ENCODE measurements around the gene CNDP2.

DNA sequence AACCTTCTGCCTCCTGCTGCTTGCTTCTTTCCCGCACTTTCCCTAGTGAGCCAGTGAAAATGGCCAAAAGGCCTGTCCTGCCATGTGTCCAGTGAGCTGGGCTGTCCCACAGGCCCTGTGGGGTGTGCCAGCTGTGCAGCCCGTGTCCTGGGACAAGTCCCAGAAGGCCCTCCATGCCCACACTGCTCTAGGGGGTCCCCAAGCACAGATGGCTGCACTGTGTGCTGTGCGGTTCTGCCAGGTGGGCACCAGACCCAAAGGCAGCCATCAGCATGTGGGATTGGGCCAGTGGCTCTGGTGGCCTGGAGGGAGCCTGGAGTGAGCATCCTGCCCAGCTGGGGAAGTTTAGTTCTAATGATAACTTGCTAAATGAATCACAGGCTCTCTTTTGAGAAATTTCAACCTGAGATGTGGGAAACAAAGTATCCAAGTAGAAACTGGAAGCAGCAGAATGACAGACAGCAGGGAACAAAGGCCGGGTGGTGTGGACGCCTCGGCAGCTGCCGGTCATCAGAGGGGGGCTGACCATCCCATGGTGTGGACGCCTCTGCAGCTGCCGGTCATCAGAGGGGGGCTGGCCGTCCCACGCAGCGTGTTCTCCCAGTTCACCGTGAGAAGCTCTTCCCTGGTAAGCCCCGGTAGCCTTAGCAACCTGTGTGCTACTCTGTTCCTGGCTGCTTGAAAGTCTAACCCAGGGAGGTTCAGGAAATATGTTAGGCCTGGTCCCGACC is 9.9 kb upstream of the CNDP2 start:
- TF ChIP-seq CTCF (IDR thresholded peaks at IDR 0.05) (no peak), POLR2AphosphoS5 (IDR thresholded peaks at IDR 0.05; ENCODE audit: low read depth, low read length) (no peak), REST (IDR thresholded peaks at IDR 0.05; ENCODE audit: insufficient read depth in 1 of 2, low read depth in 2 of 2, low read length in 1 of 2) (no peak), TCF7L2 (IDR thresholded peaks at IDR 0.05; ENCODE audit: low read depth, low read length) (no peak), SIN3A (IDR thresholded peaks at IDR 0.05; ENCODE audit: borderline replicate concordance, insufficient read depth, low read depth, low read length) (no peak)

Data from Panc1 (cell line).